ENCODE data around the gene ZDHHC7.

The ZDHHC7 gene

GRCh38 chr16:84932681-84933080 lies 78.7 kb downstream of the ZDHHC7 start:
- no peak for DNase-seq

- DNase-seq = no peak
Observed at GRCh38 chr16:84931506-84931905, 79.8 kb downstream of the ZDHHC7 start.

GRCh38 chr16:84931107-84931494 lies 80.2 kb downstream of the ZDHHC7 start:
- no peak for DNase-seq

DNA sequence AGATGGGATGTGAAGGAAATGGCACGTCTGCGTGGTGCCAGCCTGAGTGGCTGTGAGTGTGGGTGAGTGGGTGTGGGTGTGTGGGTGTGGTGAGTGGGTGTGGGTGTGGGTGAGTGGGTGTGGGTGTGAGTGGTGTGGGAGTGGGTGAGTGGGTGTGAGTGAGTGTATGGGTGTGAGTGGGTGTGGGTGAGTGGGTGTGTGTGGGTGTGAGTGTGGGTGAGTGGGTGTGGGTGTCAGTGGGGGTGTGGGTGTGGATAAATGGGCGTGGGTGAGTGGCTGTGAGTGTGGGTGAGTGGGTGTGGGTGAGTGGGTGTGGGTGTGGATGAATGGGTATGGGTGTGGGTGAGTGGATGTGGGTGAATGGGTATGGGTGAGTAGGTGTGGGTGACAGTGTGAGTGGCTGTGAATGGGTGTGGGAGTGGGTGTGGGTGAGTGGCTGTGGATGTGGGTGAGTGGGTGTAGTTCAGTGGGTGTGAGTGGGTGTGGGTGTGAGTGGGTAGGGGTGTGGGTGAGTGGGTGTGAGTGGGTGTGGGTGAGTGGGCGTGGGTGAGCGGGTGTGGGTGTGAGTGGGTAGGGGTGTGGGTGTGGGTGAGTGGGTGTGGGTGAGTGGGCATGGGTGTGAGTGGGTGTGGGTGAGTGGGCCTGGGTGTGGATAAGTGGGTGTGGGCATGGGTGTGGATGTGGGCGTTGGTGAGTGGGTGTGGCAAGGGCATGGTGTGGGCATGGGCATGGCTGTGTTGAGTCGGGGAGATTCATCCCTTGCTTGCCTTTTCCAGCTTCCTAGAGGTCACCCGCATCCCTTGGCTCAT lies 80.8 kb downstream of the ZDHHC7 start:
- DNase-seq = no peak

GRCh38 chr16:84929421-84930297 lies 81.7 kb downstream of the ZDHHC7 start:
- no peak for DNase-seq

GRCh38 chr16:84928679-84929420 lies 82.5 kb downstream of the ZDHHC7 start:
- no peak for DNase-seq

DNA sequence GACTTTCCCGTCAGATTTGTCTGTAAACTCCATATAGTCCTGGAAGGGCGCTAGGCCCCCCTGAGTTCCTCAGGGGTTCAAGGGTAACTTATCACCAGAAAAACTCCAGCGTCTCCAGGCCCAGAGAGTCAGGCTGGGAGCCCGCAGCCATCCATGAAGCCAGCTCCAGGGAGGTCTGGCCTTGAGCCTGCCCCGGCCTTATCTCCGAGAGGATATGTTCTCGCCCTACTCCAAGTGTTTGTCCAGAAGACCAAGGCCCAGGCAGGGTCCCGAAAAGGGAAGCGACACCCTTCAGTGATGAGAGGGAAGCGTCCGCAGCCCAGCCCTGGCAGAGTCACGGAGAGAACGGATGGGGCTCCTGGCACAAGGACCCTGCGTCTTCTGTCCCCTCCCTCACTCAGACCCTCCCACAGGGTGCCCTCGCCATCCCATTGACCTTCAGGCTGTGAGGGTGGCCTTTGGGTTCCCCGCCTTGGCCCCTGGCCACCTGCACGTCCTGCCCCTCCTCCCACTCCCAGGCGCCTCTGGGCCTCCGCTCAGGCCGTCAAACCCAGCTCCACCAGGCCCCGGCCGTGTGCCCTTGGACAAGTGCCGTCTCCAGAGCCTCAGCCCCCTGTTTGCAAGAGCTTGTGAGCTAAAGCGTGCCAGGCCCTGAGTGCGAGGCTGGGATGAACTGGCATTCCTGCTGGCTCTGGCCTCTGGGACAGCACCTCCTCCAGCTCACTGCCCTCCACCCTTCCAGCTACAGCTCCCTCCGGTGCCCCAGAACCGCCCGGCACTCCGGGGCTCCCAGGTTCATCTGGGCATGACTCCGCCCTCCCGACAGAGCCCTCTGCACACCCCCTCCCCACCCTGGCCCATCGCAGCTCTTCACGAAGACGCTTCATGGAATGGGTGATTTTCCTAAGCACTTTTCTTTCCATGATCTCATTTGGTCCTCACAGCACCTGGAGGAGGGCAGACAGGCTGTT lies 83.4 kb downstream of the ZDHHC7 start:
- no peak for DNase-seq

GRCh38 chr16:84926462-84926861 lies 84.9 kb downstream of the ZDHHC7 start:
- no peak for DNase-seq

GRCh38 chr16:84925773-84926372 lies 85.5 kb downstream of the ZDHHC7 start:
- no peak for DNase-seq

DNA sequence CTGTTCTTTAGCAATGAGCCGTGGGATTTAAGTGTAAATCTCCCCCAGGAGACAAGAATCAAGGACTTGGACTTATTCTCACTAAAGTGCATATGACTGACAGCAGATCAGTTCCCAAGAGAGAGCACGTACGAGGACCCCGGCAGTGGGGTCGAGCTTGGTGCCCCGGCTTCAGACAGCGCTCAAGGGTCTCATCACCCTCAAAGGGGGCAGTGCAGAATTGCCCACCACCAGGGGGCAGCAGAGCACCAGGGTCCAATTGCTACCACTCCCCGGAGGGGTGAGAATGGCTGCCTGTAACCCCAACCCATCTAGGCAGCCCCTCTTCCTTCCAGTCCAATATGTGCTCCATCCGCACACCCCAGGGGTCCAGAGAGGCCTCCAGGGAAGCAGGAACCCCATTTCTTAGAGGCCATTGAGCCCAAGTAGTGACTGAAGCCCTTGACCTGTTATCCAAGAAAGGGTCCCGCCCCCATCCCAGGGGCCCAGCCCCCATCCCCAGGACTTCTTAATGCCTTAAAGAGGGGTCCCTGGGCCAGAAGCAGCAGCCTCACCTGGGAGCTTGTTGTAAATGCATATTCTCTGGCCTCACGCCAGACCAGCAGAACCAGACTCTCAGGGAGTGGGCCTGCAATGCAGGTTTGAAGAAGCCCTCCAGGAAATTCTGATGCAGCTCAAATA lies 86.1 kb downstream of the ZDHHC7 start:
- no peak for DNase-seq

- no peak for DNase-seq
Observed at GRCh38 chr16:84924331-84925091, 86.8 kb downstream of the ZDHHC7 start.

Measured in DMS79 (cell line).